ENCODE measurements around the gene TXK. TPM values are rescaled to one million over a fixed set of nuclear protein-coding genes. Genes with fewer than 3 reads are reported as not detected.

TXK gene
- total RNA-seq, 1 experiment from 2014 or later: 0.39 TPM

- Histone ChIP-seq H2BK120ac (ENCODE audit: low read depth, low read length, poor library complexity, severe bottlenecking) (no peak overlapping the region), H3K23me2 (ENCODE audit: insufficient read length, low read depth, low read length, poor library complexity, severe bottlenecking) (no peaks in the 10 kb centered on the region), H3T11ph (ENCODE audit: low read length) (no peak overlapping the region), H3K18ac (ENCODE audit: insufficient read length, low read depth, low read length) (no peak overlapping the region), H4K20me1 (ENCODE audit: control insufficient read depth, insufficient read depth, insufficient read length) (no peaks in the 10 kb centered on the region), H3K27me3 (ENCODE audit: insufficient read depth, low read length) (no peaks in the 10 kb centered on the region), H3K56ac (ENCODE audit: insufficient read length, low read depth, low read length) (no peak overlapping the region), H2BK15ac (ENCODE audit: low read depth, low read length) (no peak overlapping the region), H2BK5ac (ENCODE audit: insufficient read length, low read length) (no peak overlapping the region), H4K8ac (replicated peaks; ENCODE audit: insufficient read length, low read depth, low read length) (no peak overlapping the region), H3K4ac (ENCODE audit: low read depth, low read length) (no peak overlapping the region), H3K23ac (ENCODE audit: insufficient read length, low read depth, low read length) (no peak overlapping the region), H4K5ac (ENCODE audit: insufficient read length, low read depth, low read length) (no peak overlapping the region), H4K91ac (ENCODE audit: insufficient read length, low read depth, low read length) (no peak overlapping the region), H2AFZ (ENCODE audit: low read length) (no peak overlapping the region), H3K9me3 (ENCODE audit: control insufficient read depth, low read depth, low read length) (no peaks in the 10 kb centered on the region), H2AK5ac (ENCODE audit: insufficient read length, low read length) (no peak overlapping the region), H3K4me1 (ENCODE audit: insufficient read depth, low read length) (no peaks in the 10 kb centered on the region; the same call in 1 of the 2 replicates), H3K14ac (ENCODE audit: insufficient read depth, low read length) (no peak overlapping the region), H3K9ac (ENCODE audit: extremely low read depth, insufficient read length, low read length) (no peak overlapping the region), H3K27ac (ENCODE audit: insufficient read length, low read depth, low read length) (no peak overlapping the region), H3K79me2 (ENCODE audit: insufficient read depth, low read length) (no peaks in the 10 kb centered on the region), H3K79me1 (ENCODE audit: insufficient read depth, low read depth, low read length, poor library complexity, severe bottlenecking) (no peaks in the 10 kb centered on the region), H2BK12ac (ENCODE audit: insufficient read length, low read depth, low read length) (no peak overlapping the region), H3K4me2 (ENCODE audit: insufficient read depth, insufficient read length, low read length) (no peak overlapping the region), H2BK20ac (ENCODE audit: low read depth, low read length, poor library complexity, severe bottlenecking) (no peak overlapping the region)
- Mint-ChIP-seq H3K4me1 (peaks cover 17 to 27% of the 10 kb centered on the region in 2 experiments), H3K27ac (no peak overlapping the region), H3K4me3 (no peak overlapping the region), H3K27me3 (ENCODE audit: low read depth) (no peaks in the 10 kb centered on the region), H3K36me3 (ENCODE audit: insufficient read depth in 1 of 3, low read depth in 3 of 3) (peaks cover 0 to 3% (median 2%) of the 10 kb centered on the region in 3 experiments; a peak in 1 of 7 replicates), H3K9me3 (no peaks in the 10 kb centered on the region)
- no peak for DNase-seq
- WGBS (ENCODE audit: extremely low coverage, insufficient read length, low lambda C conversion rate): no CpG with 5 or more reads among the region's 2 CpGs
- TF ChIP-seq CTCF (conservative IDR thresholded peaks at IDR 0.05): no peak
Measured at GRCh38 chr4:48043504-48043903, 90.5 kb downstream of the TXK start.

Measured in H9 (cell line).